H1 (cell line): ENCODE measurements around the gene KRT75. TPM values are rescaled to one million over a fixed set of nuclear protein-coding genes. Genes with fewer than 3 reads are reported as not detected.

ENCODE experiments used
- ATF2 ChIP-seq: IDR thresholded peaks from 2 replicates; pipeline ENCODE4 v1.6.1; 2012; ENCODE audit warnings: low read length, inconsistent platforms
- CHD7 ChIP-seq: fragments of 300-600 bp; sonication (generic); IDR thresholded peaks from 2 replicates; pipeline ENCODE4 v1.7.1; 2012; ENCODE audit warnings: low read length, moderate library complexity, mild to moderate bottlenecking, inconsistent platforms; ENCODE audit not compliant: insufficient replicate concordance
- NRF1 ChIP-seq: IDR thresholded peaks from 2 replicates; pipeline ENCODE4 v1.6.1; 2011; ENCODE audit warnings: mild to moderate bottlenecking, low read depth, low read length, improper control_type of control experiment
- POU5F1 ChIP-seq: IDR thresholded peaks from 2 replicates; pipeline ENCODE4 v1.6.1; 2011; ENCODE audit warnings: low read depth, mild to moderate bottlenecking, low read length, moderate library complexity
- RBBP5 ChIP-seq: IDR thresholded peaks from 2 replicates; pipeline ENCODE4 v1.7.1; 2012; ENCODE audit warnings: low read depth, mild to moderate bottlenecking, inconsistent platforms, low read length, moderate library complexity, borderline replicate concordance
- RNF2 ChIP-seq: fragments of 200-900, 300-1000 bp; sonication (generic); IDR thresholded peaks from 2 replicates; pipeline ENCODE4 v1.7.1; 2016; ENCODE audit warnings: borderline replicate concordance, low read depth, mild to moderate bottlenecking, antibody characterized with exemption, low read length; ENCODE audit not compliant: poor library complexity, severe bottlenecking; ENCODE audit errors: missing control alignments
- TCF12 ChIP-seq: IDR thresholded peaks from 2 replicates; pipeline ENCODE4 v1.6.1; 2011; ENCODE audit warnings: low read depth, mild to moderate bottlenecking, low read length
- polyA plus RNA-seq, 7 experiments: library from polyadenylated mRNA; depleted of rRNA in 3 of 7; stranded (reverse) in 5 of 7; unstranded in 2 of 7; fragments of >200 nt in 5 of 7; fragments of 200-250 nt in 2 of 7; gene quantifications; 1 replicate in 5 of 7; 2 replicates in 1 of 7; 4 replicates in 1 of 7; pipeline versions ENCODE4 v1.2.1 to v1.2.3, GENCODE V29; 2011 to 2013; ENCODE audit warnings: missing spikeins in 2 of 7, mixed read lengths in 2 of 7
- total RNA-seq: library from RNA; stranded (reverse); fragmentation: NEBNext Ultra II Directional; extraction: Animal tissue kit (Norgen Biotek cat#: 25700); gene quantifications from 2 replicates; pipeline ENCODE4 v1.2.1, GENCODE V29; 2021

KRT75 gene
- total and polyA plus RNA-seq, 2 of the 8 experiments (the other 6 are each of a cell fraction or from before 2014, with no cell fraction given): not detected

- no peak for TF ChIP-seq CHD7
- TF ChIP-seq RNF2: no peak
- TF ChIP-seq ATF2: no peak
- no peak for TF ChIP-seq POU5F1
- TF ChIP-seq NRF1: no peak
- no peak for TF ChIP-seq RBBP5
- TF ChIP-seq TCF12: no peak
Measured at GRCh38 chr12:52415870-52416750, 18.1 kb downstream of the KRT75 start (continued).
